HepG2 (cell line): ENCODE data around the gene SCP2. TPM values are rescaled to one million over a fixed set of nuclear protein-coding genes. Genes with fewer than 3 reads are reported as not detected.

Experiments used
- CREM ChIP-seq, 2 experiments: sonication (generic) in 1 of 2; formaldehyde crosslinking in 1 of 2; IDR thresholded peaks; 2 replicates each; pipeline versions ENCODE4 v1.4.0 to v1.6.1; 2016 to 2020; ENCODE audit warnings: antibody characterized with exemption in 1 of 2, mild to moderate bottlenecking in 1 of 2, missing genetic modification reagents in 1 of 2
- FOXP4 ChIP-seq: sonication (generic); formaldehyde crosslinking; IDR thresholded peaks from 2 replicates; pipeline ENCODE4 v1.4.0; 2020; ENCODE audit warnings: missing genetic modification reagents
- GTF2F1 ChIP-seq: fragments of 150-350 bp; IDR thresholded peaks from 2 replicates; pipeline ENCODE4 v1.6.1; 2014; ENCODE audit warnings: low read length
- HINFP ChIP-seq: sonication (generic); formaldehyde crosslinking; IDR thresholded peaks from 2 replicates; pipeline ENCODE4 v1.4.0; 2020; ENCODE audit warnings: low read depth, mild to moderate bottlenecking, missing genetic modification reagents
- HOXA3 ChIP-seq: sonication (generic); formaldehyde crosslinking; IDR thresholded peaks from 2 replicates; pipeline ENCODE4 v1.5.0; 2020; ENCODE audit warnings: missing genetic modification reagents
- MATR3 ChIP-seq: sonication (generic); formaldehyde crosslinking; IDR thresholded peaks from 2 replicates; pipeline ENCODE4 v1.4.0; 2020; ENCODE audit warnings: missing genetic modification reagents
- NFE2L1 ChIP-seq: sonication (generic); formaldehyde crosslinking; IDR thresholded peaks from 2 replicates; pipeline ENCODE4 v1.4.0; 2020; ENCODE audit warnings: missing genetic modification reagents, mild to moderate bottlenecking, borderline replicate concordance
- PLRG1 ChIP-seq: fragments of 450-650 bp; conservative IDR thresholded peaks from 2 replicates; pipeline ENCODE4 v1.6.1; 2016
- REXO4 ChIP-seq: sonication (generic); formaldehyde crosslinking; IDR thresholded peaks from 2 replicates; pipeline ENCODE4 v1.8.0; 2022; ENCODE audit warnings: missing genetic modification reagents, mild to moderate bottlenecking, borderline replicate concordance
- YY1 ChIP-seq: IDR thresholded peaks from 2 replicates; pipeline ENCODE4 v1.6.1; 2011; ENCODE audit warnings: low read length, low read depth, moderate library complexity, mild to moderate bottlenecking; ENCODE audit not compliant: insufficient read depth, insufficient replicate concordance
- ZKSCAN1 ChIP-seq: fragments of 150-350 bp; IDR thresholded peaks from 2 replicates; pipeline ENCODE4 v1.6.1; 2014; ENCODE audit warnings: low read length
- ZNF333 ChIP-seq: sonication (generic); formaldehyde crosslinking; IDR thresholded peaks from 2 replicates; pipeline ENCODE4 v1.4.0; 2020; ENCODE audit warnings: mild to moderate bottlenecking, missing genetic modification reagents, borderline replicate concordance
- ZNF674 ChIP-seq: sonication (generic); formaldehyde crosslinking; IDR thresholded peaks from 2 replicates; pipeline ENCODE4 v1.5.0; 2020; ENCODE audit warnings: low read depth, mild to moderate bottlenecking, missing genetic modification reagents
- ZNF766 ChIP-seq: sonication (generic); formaldehyde crosslinking; IDR thresholded peaks from 2 replicates; pipeline ENCODE4 v1.5.0; 2020; ENCODE audit warnings: missing genetic modification reagents, borderline replicate concordance
- ZNF777 ChIP-seq: sonication (generic); formaldehyde crosslinking; IDR thresholded peaks from 2 replicates; pipeline ENCODE4 v1.4.0; 2020; ENCODE audit warnings: missing genetic modification reagents
- ZNF841 ChIP-seq: sonication (generic); formaldehyde crosslinking; IDR thresholded peaks from 2 replicates; pipeline ENCODE4 v1.8.1; 2023; ENCODE audit warnings: missing genetic modification reagents, borderline replicate concordance
- polyA plus RNA-seq, 8 experiments: library from polyadenylated mRNA; depleted of rRNA in 3 of 8; stranded (reverse) in 7 of 8; unstranded in 1 of 8; fragments of >200 nt; fragmentation: Illumina TruSeq in 4 of 8; extraction: Trizol in 4 of 8; gene quantifications; 2 replicates each; pipeline versions ENCODE4 v1.2.1 to v1.2.3, GENCODE V29; 2011 to 2016; ENCODE audit warnings: low read depth in 4 of 8, missing spikeins in 1 of 8, mixed read lengths in 1 of 8; ENCODE audit not compliant: insufficient read depth in 1 of 8
- total RNA-seq, 5 experiments: library from RNA; depleted of rRNA; stranded (reverse); fragments of >200 nt; fragmentation: Illumina TruSeq; extraction: Trizol; gene quantifications; 2 replicates each; pipeline ENCODE4 v1.2.3, GENCODE V29; 2016; ENCODE audit warnings: low read depth in 1 of 5
- TF ChIP-seq, protein P1 (sequence below): IDR thresholded peaks from 2 replicates; pipeline ENCODE4 v1.6.1; 2016; ENCODE audit warnings: low read depth
- TF ChIP-seq, protein P2 (sequence below): IDR thresholded peaks from 2 replicates; pipeline ENCODE4 v1.4.0; 2020; ENCODE audit warnings: mild to moderate bottlenecking, missing genetic modification reagents

The SCP2 gene
- total and polyA plus RNA-seq, 2 of the 13 experiments (the other 11 are each of a cell fraction or from before 2014, with no cell fraction given) = 59.0 to 133 TPM

- TF ChIP-seq, protein P1, sequence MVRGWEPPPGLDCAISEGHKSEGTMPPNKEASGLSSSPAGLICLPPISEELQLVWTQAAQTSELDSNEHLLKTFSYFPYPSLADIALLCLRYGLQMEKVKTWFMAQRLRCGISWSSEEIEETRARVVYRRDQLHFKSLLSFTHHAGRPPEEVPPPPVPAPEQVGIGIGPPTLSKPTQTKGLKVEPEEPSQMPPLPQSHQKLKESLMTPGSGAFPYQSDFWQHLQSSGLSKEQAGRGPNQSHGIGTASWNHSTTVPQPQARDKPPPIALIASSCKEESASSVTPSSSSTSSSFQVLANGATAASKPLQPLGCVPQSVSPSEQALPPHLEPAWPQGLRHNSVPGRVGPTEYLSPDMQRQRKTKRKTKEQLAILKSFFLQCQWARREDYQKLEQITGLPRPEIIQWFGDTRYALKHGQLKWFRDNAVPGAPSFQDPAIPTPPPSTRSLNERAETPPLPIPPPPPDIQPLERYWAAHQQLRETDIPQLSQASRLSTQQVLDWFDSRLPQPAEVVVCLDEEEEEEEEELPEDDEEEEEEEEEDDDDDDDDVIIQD (CRISPR knock-in tag) = no peak
- TF ChIP-seq YY1 = peak; percentile 51
- TF ChIP-seq ZKSCAN1 = no peak
- TF ChIP-seq FOXP4 = peak; percentile 37; the same call in 1 of the 2 replicates
- no peak for TF ChIP-seq PLRG1
- 0 out of 2 replicates have a peak, but pooled peaks have one; percentile 33 for TF ChIP-seq NFE2L1 (CRISPR knock-in tag)
- no peak for TF ChIP-seq MATR3 (CRISPR knock-in tag)
- 0 out of 2 replicates have a peak, but pooled peaks have one; percentile 32 for TF ChIP-seq HOXA3 (CRISPR knock-in tag)
- TF ChIP-seq GTF2F1 = no peak
- peak; percentile 61; the same call in 1 of the 2 replicates for TF ChIP-seq HINFP
- TF ChIP-seq, protein P2, sequence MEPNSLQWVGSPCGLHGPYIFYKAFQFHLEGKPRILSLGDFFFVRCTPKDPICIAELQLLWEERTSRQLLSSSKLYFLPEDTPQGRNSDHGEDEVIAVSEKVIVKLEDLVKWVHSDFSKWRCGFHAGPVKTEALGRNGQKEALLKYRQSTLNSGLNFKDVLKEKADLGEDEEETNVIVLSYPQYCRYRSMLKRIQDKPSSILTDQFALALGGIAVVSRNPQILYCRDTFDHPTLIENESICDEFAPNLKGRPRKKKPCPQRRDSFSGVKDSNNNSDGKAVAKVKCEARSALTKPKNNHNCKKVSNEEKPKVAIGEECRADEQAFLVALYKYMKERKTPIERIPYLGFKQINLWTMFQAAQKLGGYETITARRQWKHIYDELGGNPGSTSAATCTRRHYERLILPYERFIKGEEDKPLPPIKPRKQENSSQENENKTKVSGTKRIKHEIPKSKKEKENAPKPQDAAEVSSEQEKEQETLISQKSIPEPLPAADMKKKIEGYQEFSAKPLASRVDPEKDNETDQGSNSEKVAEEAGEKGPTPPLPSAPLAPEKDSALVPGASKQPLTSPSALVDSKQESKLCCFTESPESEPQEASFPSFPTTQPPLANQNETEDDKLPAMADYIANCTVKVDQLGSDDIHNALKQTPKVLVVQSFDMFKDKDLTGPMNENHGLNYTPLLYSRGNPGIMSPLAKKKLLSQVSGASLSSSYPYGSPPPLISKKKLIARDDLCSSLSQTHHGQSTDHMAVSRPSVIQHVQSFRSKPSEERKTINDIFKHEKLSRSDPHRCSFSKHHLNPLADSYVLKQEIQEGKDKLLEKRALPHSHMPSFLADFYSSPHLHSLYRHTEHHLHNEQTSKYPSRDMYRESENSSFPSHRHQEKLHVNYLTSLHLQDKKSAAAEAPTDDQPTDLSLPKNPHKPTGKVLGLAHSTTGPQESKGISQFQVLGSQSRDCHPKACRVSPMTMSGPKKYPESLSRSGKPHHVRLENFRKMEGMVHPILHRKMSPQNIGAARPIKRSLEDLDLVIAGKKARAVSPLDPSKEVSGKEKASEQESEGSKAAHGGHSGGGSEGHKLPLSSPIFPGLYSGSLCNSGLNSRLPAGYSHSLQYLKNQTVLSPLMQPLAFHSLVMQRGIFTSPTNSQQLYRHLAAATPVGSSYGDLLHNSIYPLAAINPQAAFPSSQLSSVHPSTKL (CRISPR knock-in tag) = peak; percentile 32; the same call in 1 of the 2 replicates
- no peak for TF ChIP-seq CREM (IDR thresholded peaks at IDR 0.05)
- no peak for TF ChIP-seq CREM (CRISPR knock-in tag; IDR thresholded peaks at IDR 0.05)
- TF ChIP-seq ZNF777 (CRISPR knock-in tag) = 0 out of 2 replicates have a peak, but pooled peaks have one; percentile 56
- no peak for TF ChIP-seq ZNF333
- TF ChIP-seq ZNF841 (CRISPR knock-in tag) = no peak
- peak; percentile 40; the same call in 1 of the 2 replicates for TF ChIP-seq ZNF766 (CRISPR knock-in tag)
- no peak for TF ChIP-seq ZNF674 (CRISPR knock-in tag)
- TF ChIP-seq REXO4 (CRISPR knock-in tag) = no peak
Measured at GRCh38 chr1:52927212-52928014, at the start of gene SCP2 (continued).
